IgD-negative memory B cell (primary cell): ENCODE measurements around the gene PRAMEF15. TPM values are rescaled to one million over a fixed set of nuclear protein-coding genes. Genes with fewer than 3 reads are reported as not detected.
"Not testable (repeated sequence)": the region's sequence is repeated elsewhere in the genome, so short reads cannot be mapped to it uniquely, and the experiment has no call there.

ENCODE experiments used
- H3K27ac Mint-ChIP-seq, 3 donors: one replicate each; pipeline ENCODE4 v1.8.0; 2020 to 2022; ENCODE audit warnings: mild to moderate bottlenecking in 3 of 3, mixed read lengths in 3 of 3, moderate library complexity in 1 of 3
- H3K27me3 Mint-ChIP-seq: one replicate; pipeline ENCODE4 v1.8.0; 2021; ENCODE audit warnings: mixed read lengths
- H3K36me3 Mint-ChIP-seq: one replicate; pipeline ENCODE4 v1.8.0; 2020; ENCODE audit warnings: mild to moderate bottlenecking, mixed read lengths
- H3K4me1 Mint-ChIP-seq, 3 donors: one replicate each; pipeline ENCODE4 v1.8.0; 2020 to 2022; ENCODE audit warnings: mixed read lengths in 3 of 3, mild to moderate bottlenecking in 1 of 3
- H3K4me3 Mint-ChIP-seq, 4 donors: one replicate each; pipeline ENCODE4 v1.8.0; 2020 to 2022; ENCODE audit warnings: mild to moderate bottlenecking in 4 of 4, mixed read lengths in 4 of 4, moderate library complexity in 3 of 4
- H3K9me3 Mint-ChIP-seq, 3 donors: one replicate each; pipeline ENCODE4 v1.8.0; 2020 to 2021; ENCODE audit warnings: mixed read lengths in 3 of 3, mild to moderate bottlenecking in 1 of 3
- polyA plus RNA-seq: library from polyadenylated mRNA; unstranded; fragments of 300-500 nt; fragmentation: Illumina TruSeq; gene quantifications from one replicate; pipeline ENCODE4 v1.2.3, GENCODE V29; 2021

PRAMEF15 gene
- polyA plus RNA-seq, 1 donor from 2014 or later, result not detected

GRCh38 chr1:13368544-13368943 lies 53.2 kb downstream of the PRAMEF15 start:
- H3K36me3 Mint-ChIP-seq, result not testable (repeated sequence)

More at GRCh38 chr1:13368544-13368943, 53.2 kb downstream of the PRAMEF15 start:
- H3K27me3 Mint-ChIP-seq, H3K27ac Mint-ChIP-seq, H3K4me1 Mint-ChIP-seq, H3K4me3 Mint-ChIP-seq, H3K9me3 Mint-ChIP-seq: not testable (repeated sequence)

Other genes starting within 250 kb of the PRAMEF15 start
- not detected for gene PRAMEF25, start 244.8 kb upstream of the PRAMEF15 start, polyA plus RNA-seq
- not detected for gene HNRNPCL2, start 198.7 kb upstream of the PRAMEF15 start, polyA plus RNA-seq
- not detected for gene PRAMEF26, start 159.6 kb upstream of the PRAMEF15 start, polyA plus RNA-seq
- gene HNRNPCL4, start 149.9 kb upstream of the PRAMEF15 start, polyA plus RNA-seq, result not detected
- not detected for gene PRAMEF9, start 143.7 kb upstream of the PRAMEF15 start, polyA plus RNA-seq
- not detected for gene PRAMEF13, start 114.2 kb upstream of the PRAMEF15 start, polyA plus RNA-seq
- gene PRAMEF18, start 89.4 kb upstream of the PRAMEF15 start, polyA plus RNA-seq, result not detected
- gene PRAMEF5, start 61.4 kb upstream of the PRAMEF15 start, polyA plus RNA-seq, result not detected
- not detected for gene PRAMEF8, start 30.4 kb upstream of the PRAMEF15 start, polyA plus RNA-seq
- gene PRAMEF33, start 12.0 kb upstream of the PRAMEF15 start, polyA plus RNA-seq, result not detected
- gene PRAMEF14, start 31.6 kb downstream of the PRAMEF15 start, polyA plus RNA-seq, result not detected
- gene PRAMEF19, start 56.4 kb downstream of the PRAMEF15 start, polyA plus RNA-seq, result not detected
- not detected for gene PRAMEF17, start 74.1 kb downstream of the PRAMEF15 start, polyA plus RNA-seq
- gene PRAMEF20, start 94.9 kb downstream of the PRAMEF15 start, polyA plus RNA-seq, result not detected
- gene LRRC38, start 198.4 kb downstream of the PRAMEF15 start, polyA plus RNA-seq, result not detected